Myometrial cell (primary cell): ENCODE results near the gene MTMR2. TPM values are rescaled to one million over a fixed set of nuclear protein-coding genes. Genes with fewer than 3 reads are reported as not detected.

Source experiments
- total RNA-seq: library from RNA; depleted of rRNA; stranded (reverse); fragments of >200 nt; gene quantifications from 2 replicates; pipeline ENCODE4 v1.2.3, GENCODE V29; 2015

Gene MTMR2
- 34.0 and 40.8 TPM in 2 replicates for total RNA-seq

DNA sequence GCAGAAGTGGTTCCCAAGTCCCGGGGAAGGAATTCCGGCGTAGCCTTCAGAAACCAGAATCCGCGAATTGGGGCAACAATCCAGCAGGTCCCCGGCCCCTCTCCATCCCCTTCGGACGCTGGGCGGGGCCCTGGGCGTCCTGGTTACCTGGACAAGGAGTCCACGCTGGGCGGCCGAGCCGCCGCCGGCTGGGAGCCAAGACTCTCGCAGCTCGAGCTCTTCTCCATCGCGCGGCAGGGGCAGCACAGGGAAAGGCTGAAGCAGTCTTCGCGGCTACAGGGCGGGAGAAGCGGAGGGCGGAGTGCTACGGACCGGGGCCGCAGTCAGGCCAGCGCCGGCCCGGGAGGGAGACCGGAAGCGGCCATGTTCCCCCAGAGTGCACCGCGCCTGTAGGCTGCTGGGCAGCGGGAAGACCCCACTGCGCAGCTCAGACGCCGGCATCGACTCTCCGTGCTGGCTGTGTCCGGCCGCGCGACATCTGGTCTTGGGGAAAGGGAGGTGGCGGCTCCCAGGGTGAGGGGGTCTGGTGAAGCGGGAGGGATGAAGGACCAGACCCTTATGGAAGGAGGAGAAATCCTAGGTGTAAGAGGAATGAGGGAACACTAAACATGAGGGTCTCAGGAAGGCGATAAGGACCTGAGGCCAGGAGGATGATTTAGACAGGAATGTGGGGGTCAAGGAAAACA, at the start of gene MTMR2:
Gene MTMR2, minus strand, starts transcription at position 380 of the 686 bp plus-strand sequence. Its CDS starts 153 bp downstream, at position 227.

DNA sequence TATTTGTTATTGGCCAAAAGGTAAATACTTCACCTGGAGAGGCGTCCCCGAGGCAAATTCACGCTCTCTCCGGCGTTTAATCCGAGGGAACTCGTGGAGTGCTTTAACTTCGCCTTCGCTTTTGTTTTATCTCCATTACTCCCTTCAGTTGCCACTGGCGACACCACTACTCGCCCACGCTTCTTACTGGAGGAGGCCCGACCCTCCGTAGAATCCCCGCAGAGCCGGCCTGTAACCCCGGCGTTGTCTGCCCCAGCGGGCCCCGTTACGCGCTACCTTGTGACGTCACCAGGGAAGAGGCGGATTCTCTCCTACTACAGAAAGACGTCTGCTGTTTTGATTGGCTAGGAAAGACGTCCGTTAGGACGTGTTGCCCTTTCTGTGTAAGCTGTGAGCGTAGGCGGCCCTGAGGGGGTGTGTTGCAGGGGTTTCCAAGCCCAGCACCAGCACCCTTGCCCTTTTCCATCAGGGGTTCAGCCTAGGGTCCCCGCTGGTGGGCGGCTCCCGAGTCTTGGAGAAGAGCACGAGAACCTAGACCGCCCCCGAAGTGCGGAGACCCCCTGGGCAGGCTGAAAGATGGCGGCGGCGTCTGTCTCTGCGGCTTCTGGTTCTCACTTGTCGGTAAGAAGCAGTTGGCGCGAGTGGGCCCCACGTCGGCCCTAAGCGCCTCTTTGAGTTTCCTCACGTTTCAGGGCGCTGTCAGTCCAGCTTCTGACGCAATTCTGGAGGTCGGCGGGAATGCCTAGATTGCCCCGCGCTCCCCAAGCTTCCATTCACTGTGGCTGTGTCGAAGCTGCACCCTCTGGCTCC, 133.6 kb downstream of the MTMR2 start, which contains the start of gene CEP57:
Gene CEP57, plus strand, starts transcription at position 376 of the 810 bp plus-strand sequence. Its CDS starts 201 bp downstream, at position 577.

DNA sequence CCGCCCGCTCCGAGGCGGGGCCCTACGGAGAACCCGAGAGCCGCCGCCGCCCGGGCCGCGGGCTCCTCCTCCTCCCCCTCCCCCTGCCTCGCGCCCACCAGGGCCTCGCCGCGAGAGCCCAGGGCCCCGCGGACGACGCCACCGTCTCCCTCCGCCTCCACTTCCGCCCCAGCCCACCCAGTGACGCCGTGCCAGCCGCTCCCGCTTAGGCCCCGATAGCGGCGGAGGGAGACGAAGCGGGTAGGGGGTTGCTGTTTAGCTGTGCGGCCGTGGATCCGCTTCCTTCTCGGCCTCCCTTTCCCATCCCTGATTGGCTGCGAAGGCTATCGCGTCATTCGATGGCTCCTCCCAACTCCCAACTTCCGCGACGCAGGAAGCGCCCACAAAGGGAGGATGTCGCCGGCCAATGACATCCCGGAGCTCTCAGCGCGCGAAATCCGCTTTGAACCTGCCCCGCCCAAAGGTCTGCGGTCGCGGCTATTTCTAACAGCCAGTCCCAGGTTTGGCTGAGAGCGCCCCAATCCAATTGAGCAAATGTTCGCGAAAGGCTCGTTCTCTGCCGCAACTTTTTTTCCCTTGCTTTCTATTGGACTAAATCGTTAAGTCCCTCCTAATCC, 134.3 kb downstream of the MTMR2 start, which contains the start of gene FAM76B:
Gene FAM76B, minus strand, starts transcription at position 277 of the 617 bp plus-strand sequence. CDS start 304 bp downstream, outside the sequence.

Other genes with a start within 250 kb of the MTMR2 start
- 4.9 and 14.2 TPM in 2 replicates for gene FAM76B, start 134.3 kb downstream of the MTMR2 start, total RNA-seq
- 27.3 and 30.3 TPM in 2 replicates for gene CEP57, start 133.6 kb downstream of the MTMR2 start, total RNA-seq